ENCODE measurements around the gene IGSF21.

- TF ChIP-seq REST (IDR thresholded peaks at IDR 0.05; ENCODE audit: insufficient replicate concordance, low read depth) (no peak), POLR2AphosphoS5 (IDR thresholded peaks at IDR 0.05; ENCODE audit: low read depth) (no peak)
These were observed 183.3 kb downstream of the IGSF21 start for GRCh38 chr1:18290740-18291412.
